Measurements from ENCODE around the gene MATCAP1.

Gene MATCAP1

GRCh38 chr16:67144943-67145342, 38.8 kb downstream of the MATCAP1 start:
- H3K79me2 ChIP-seq (ENCODE audit: low read length): no peaks in the 10 kb centered on the region
- TF ChIP-seq EZH2 (optimal IDR thresholded peaks at IDR 0.05; ENCODE audit: low read depth, low read length) (no peak), EZH2phosphoT487 (IDR thresholded peaks at IDR 0.05; ENCODE audit: low read length) (no peak), CTCF (IDR thresholded peaks at IDR 0.05; ENCODE audit: low read length) (no peak)
- no peak overlapping the region for H3K4me3 ChIP-seq (ENCODE audit: low read length)
- H3K27me3 ChIP-seq (replicated peaks; ENCODE audit: insufficient read depth, low read length): no peaks in the 10 kb centered on the region
- H4K20me1 ChIP-seq (ENCODE audit: insufficient read depth, low read length): no peaks in the 10 kb centered on the region
- peaks cover 4% of the 10 kb centered on the region; the same call in 1 of the 2 replicates for H3F3A ChIP-seq (ENCODE audit: insufficient read depth, low read length)
- H3K36me3 ChIP-seq (replicated peaks; ENCODE audit: insufficient read depth, low read length): 0 out of 2 replicates have a peak, but pooled peaks cover 4% of the 10 kb centered on the region
- H3K9ac ChIP-seq (ENCODE audit: low read length): no peak overlapping the region
- no peak overlapping the region for H3K27ac ChIP-seq (ENCODE audit: low read length)
- no peak overlapping the region for H3K4me2 ChIP-seq (ENCODE audit: low read depth, low read length)
- H3K9me2 ChIP-seq (replicated peaks; ENCODE audit: insufficient read depth, low read length): no peaks in the 10 kb centered on the region
- H2AFZ ChIP-seq (ENCODE audit: low read length): no peak overlapping the region
- no peaks in the 10 kb centered on the region for H3K4me1 ChIP-seq (ENCODE audit: low read length)
- H3K9me3 ChIP-seq (replicated peaks; ENCODE audit: insufficient read depth, low read length): no peaks in the 10 kb centered on the region
- DNase-seq: no peak

GRCh38 chr16:67142342-67142741, 41.4 kb downstream of the MATCAP1 start:
- H2AFZ ChIP-seq (ENCODE audit: low read length): no peak overlapping the region
- no peak overlapping the region for H3K4me3 ChIP-seq (ENCODE audit: low read length)
- no peaks in the 10 kb centered on the region for H4K20me1 ChIP-seq (ENCODE audit: insufficient read depth, low read length)
- no peaks in the 10 kb centered on the region for H3F3A ChIP-seq (ENCODE audit: insufficient read depth, low read length)
- H3K9me2 ChIP-seq (replicated peaks; ENCODE audit: insufficient read depth, low read length): no peaks in the 10 kb centered on the region
- no peak for DNase-seq
- H3K4me1 ChIP-seq (ENCODE audit: low read length): no peaks in the 10 kb centered on the region
- H3K9ac ChIP-seq (ENCODE audit: low read length): no peak overlapping the region
- H3K9me3 ChIP-seq (replicated peaks; ENCODE audit: insufficient read depth, low read length): no peaks in the 10 kb centered on the region
- no peak overlapping the region for H3K4me2 ChIP-seq (ENCODE audit: low read depth, low read length)
- TF ChIP-seq EZH2 (optimal IDR thresholded peaks at IDR 0.05; ENCODE audit: low read depth, low read length) (no peak), CTCF (IDR thresholded peaks at IDR 0.05; ENCODE audit: low read length) (no peak), EZH2phosphoT487 (IDR thresholded peaks at IDR 0.05; ENCODE audit: low read length) (no peak)
- 0 out of 2 replicates have a peak, but pooled peaks cover 4% of the 10 kb centered on the region for H3K36me3 ChIP-seq (replicated peaks; ENCODE audit: insufficient read depth, low read length)
- H3K79me2 ChIP-seq (ENCODE audit: low read length): no peaks in the 10 kb centered on the region
- no peaks in the 10 kb centered on the region for H3K27me3 ChIP-seq (replicated peaks; ENCODE audit: insufficient read depth, low read length)
- no peak overlapping the region for H3K27ac ChIP-seq (ENCODE audit: low read length)

- Histone ChIP-seq H2AFZ (ENCODE audit: low read length) (no peak overlapping the region), H3K9me3 (replicated peaks; ENCODE audit: insufficient read depth, low read length) (no peaks in the 10 kb centered on the region), H3K27me3 (replicated peaks; ENCODE audit: insufficient read depth, low read length) (no peaks in the 10 kb centered on the region), H3K27ac (ENCODE audit: low read length) (no peak overlapping the region), H3K4me3 (ENCODE audit: low read length) (no peak overlapping the region), H3K4me1 (ENCODE audit: low read length) (no peaks in the 10 kb centered on the region), H3F3A (ENCODE audit: insufficient read depth, low read length) (no peaks in the 10 kb centered on the region), H3K4me2 (ENCODE audit: low read depth, low read length) (no peak overlapping the region), H3K9me2 (replicated peaks; ENCODE audit: insufficient read depth, low read length) (no peaks in the 10 kb centered on the region), H3K79me2 (ENCODE audit: low read length) (no peaks in the 10 kb centered on the region), H3K36me3 (replicated peaks; ENCODE audit: insufficient read depth, low read length) (0 out of 2 replicates have a peak, but pooled peaks cover 4% of the 10 kb centered on the region), H4K20me1 (ENCODE audit: insufficient read depth, low read length) (no peaks in the 10 kb centered on the region), H3K9ac (ENCODE audit: low read length) (no peak overlapping the region)
- TF ChIP-seq CTCF (IDR thresholded peaks at IDR 0.05; ENCODE audit: low read length) (no peak), EZH2phosphoT487 (IDR thresholded peaks at IDR 0.05; ENCODE audit: low read length) (no peak)
- DNase-seq: no peak
Measured at GRCh38 chr16:67141391-67141790, 42.4 kb downstream of the MATCAP1 start.

Data from MM.1S (cell line).